NCI-H1930 (cell line): ENCODE measurements around the gene HNRNPL.
"Not testable (repeated sequence)": the region's sequence is repeated elsewhere in the genome, so short reads cannot be mapped to it uniquely, and the experiment has no call there.

Source experiments
- DNase-seq, 2 experiments: peaks; one replicate each; lab custom pipeline; 2025; lab: John Stamatoyannopoulos, UW

HNRNPL gene

GRCh38 chr19:38869836-38870607 is 20.2 kb upstream of the HNRNPL start:
- DNase-seq, result peak; percentile 85 to 93

GRCh38 chr19:38869160-38869835 is 19.5 kb upstream of the HNRNPL start:
- no peak for DNase-seq

GRCh38 chr19:38868551-38868950 is 18.8 kb upstream of the HNRNPL start:
- DNase-seq, result no peak

GRCh38 chr19:38867171-38867780 is 17.5 kb upstream of the HNRNPL start:
- DNase-seq, result no peak

GRCh38 chr19:38862321-38863059 is 12.7 kb upstream of the HNRNPL start:
- DNase-seq, result no peak

- no peak for DNase-seq
Measured at GRCh38 chr19:38861368-38861767, 11.6 kb upstream of the HNRNPL start.

- not testable (repeated sequence) for DNase-seq
Measured at GRCh38 chr19:38859631-38860204, 9.9 kb upstream of the HNRNPL start.

- no peak for DNase-seq
Measured at GRCh38 chr19:38856813-38857212, 7.0 kb upstream of the HNRNPL start.

- not testable (repeated sequence) for DNase-seq
Measured at GRCh38 chr19:38855751-38856150, 6.0 kb upstream of the HNRNPL start.

- DNase-seq, result not testable (repeated sequence)
Measured at GRCh38 chr19:38854961-38855360, 5.2 kb upstream of the HNRNPL start.

- no peak for DNase-seq
Measured at GRCh38 chr19:38853214-38853613, 3.4 kb upstream of the HNRNPL start.

- no peak for DNase-seq
Measured at GRCh38 chr19:38852231-38853044, 2.7 kb upstream of the HNRNPL start.

- peak; percentile 90 to 94 for DNase-seq
Measured at GRCh38 chr19:38851622-38852230, 1.9 kb upstream of the HNRNPL start.

- no peak for DNase-seq
Measured at GRCh38 chr19:38850976-38851621, 1.3 kb upstream of the HNRNPL start.

GRCh38 chr19:38850436-38850975 is 720 bp upstream of the HNRNPL start:
- no peak for DNase-seq

- DNase-seq, result peak; percentile 96 to 97
Measured at GRCh38 chr19:38849147-38849859, 483 bp downstream of the HNRNPL start.

- no peak for DNase-seq
Measured at GRCh38 chr19:38848299-38849146, 1.3 kb downstream of the HNRNPL start.

- no peak for DNase-seq
Measured at GRCh38 chr19:38846097-38846496, 3.7 kb downstream of the HNRNPL start.
